Thoracic aorta (tissue), 2 donors: ENCODE data around the gene ATP9A. TPM values are rescaled to one million over a fixed set of nuclear protein-coding genes. Genes with fewer than 3 reads are reported as not detected.
"Not testable (repeated sequence)": the region's sequence is repeated elsewhere in the genome, so short reads cannot be mapped to it uniquely, and the experiment has no call there.

Experiments
- ATAC-seq: fragments of 150-250 bp; one replicate; pipeline ENCODE4 v1.8.0; 2017; ENCODE audit warnings: low read depth; ENCODE audit not compliant: insufficient number of reproducible peaks, low FRiP score
- DNase-seq: peaks from one replicate; pipeline ENCODE4 v3.0.0-alpha.2; 2020; ENCODE audit warnings: low spot score
- H3K27ac ChIP-seq, 2 donors: fragments of 200-600 bp; sonication (generic); 1 replicate in 1 of 2; 2 replicates in 1 of 2; pipeline ENCODE4 v1.5.1; 2016; ENCODE audit warnings: mild to moderate bottlenecking in 2 of 2, moderate library complexity in 2 of 2
- H3K27me3 ChIP-seq: fragments of 200-600 bp; sonication (generic); replicated peaks from 2 replicates; pipeline ENCODE4 v1.6.0; 2016; ENCODE audit warnings: mild to moderate bottlenecking; ENCODE audit not compliant: insufficient read depth
- H3K36me3 ChIP-seq: fragments of 200-600 bp; sonication (generic); one replicate; pipeline ENCODE4 v1.5.1; 2016
- H3K4me1 ChIP-seq, 2 donors: fragments of 200-600 bp; sonication (generic); 1 replicate in 1 of 2; 2 replicates in 1 of 2; pipeline versions ENCODE4 v1.5.1 to v1.6.0; 2016; ENCODE audit warnings: low read depth in 2 of 2, mild to moderate bottlenecking in 1 of 2; ENCODE audit not compliant: control insufficient read depth in 1 of 2
- H3K4me3 ChIP-seq: fragments of 200-600 bp; sonication (generic); 2 replicates; pipeline ENCODE4 v1.5.1; 2016; ENCODE audit warnings: mild to moderate bottlenecking
- H3K9me3 ChIP-seq: fragments of 200-600 bp; sonication (generic); 2 replicates; pipeline ENCODE4 v1.5.1; 2016
- CTCF ChIP-seq: fragments of 200-600 bp; sonication (generic); IDR thresholded peaks from one replicate; pipeline ENCODE4 v1.5.1; 2019; ENCODE audit warnings: antibody characterized with exemption
- total RNA-seq, 2 donors: library from RNA; depleted of rRNA; stranded (reverse); fragments of >200 nt; gene quantifications; one replicate each; pipeline versions ENCODE4 v1.1.0 to v1.2.3, GENCODE V29; 2016

Gene ATP9A, protein sequence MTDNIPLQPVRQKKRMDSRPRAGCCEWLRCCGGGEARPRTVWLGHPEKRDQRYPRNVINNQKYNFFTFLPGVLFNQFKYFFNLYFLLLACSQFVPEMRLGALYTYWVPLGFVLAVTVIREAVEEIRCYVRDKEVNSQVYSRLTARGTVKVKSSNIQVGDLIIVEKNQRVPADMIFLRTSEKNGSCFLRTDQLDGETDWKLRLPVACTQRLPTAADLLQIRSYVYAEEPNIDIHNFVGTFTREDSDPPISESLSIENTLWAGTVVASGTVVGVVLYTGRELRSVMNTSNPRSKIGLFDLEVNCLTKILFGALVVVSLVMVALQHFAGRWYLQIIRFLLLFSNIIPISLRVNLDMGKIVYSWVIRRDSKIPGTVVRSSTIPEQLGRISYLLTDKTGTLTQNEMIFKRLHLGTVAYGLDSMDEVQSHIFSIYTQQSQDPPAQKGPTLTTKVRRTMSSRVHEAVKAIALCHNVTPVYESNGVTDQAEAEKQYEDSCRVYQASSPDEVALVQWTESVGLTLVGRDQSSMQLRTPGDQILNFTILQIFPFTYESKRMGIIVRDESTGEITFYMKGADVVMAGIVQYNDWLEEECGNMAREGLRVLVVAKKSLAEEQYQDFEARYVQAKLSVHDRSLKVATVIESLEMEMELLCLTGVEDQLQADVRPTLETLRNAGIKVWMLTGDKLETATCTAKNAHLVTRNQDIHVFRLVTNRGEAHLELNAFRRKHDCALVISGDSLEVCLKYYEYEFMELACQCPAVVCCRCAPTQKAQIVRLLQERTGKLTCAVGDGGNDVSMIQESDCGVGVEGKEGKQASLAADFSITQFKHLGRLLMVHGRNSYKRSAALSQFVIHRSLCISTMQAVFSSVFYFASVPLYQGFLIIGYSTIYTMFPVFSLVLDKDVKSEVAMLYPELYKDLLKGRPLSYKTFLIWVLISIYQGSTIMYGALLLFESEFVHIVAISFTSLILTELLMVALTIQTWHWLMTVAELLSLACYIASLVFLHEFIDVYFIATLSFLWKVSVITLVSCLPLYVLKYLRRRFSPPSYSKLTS
- total RNA-seq, result 10 to 100 TPM; 54.4 TPM

- ATAC-seq, result no peak
- peak within 1 kb of the TSS; percentile 51 to 61 for H3K27ac ChIP-seq
- peak; percentile 7 for TF ChIP-seq CTCF
- peaks cover 0 to 4% of the 10 kb centered on the region in 2 donors for H3K4me1 ChIP-seq
- no peak for DNase-seq
- H3K27me3 ChIP-seq, result no peaks in the 10 kb centered on the region
- H3K4me3 ChIP-seq, result peak within 1 kb of the TSS; percentile 96
- H3K9me3 ChIP-seq, result no peaks in the 10 kb centered on the region
- H3K36me3 ChIP-seq, result no peaks in the 10 kb centered on the region
Measured at GRCh38 chr20:51767867-51768758, at the start of gene ATP9A. ATP9A (minus strand) TSS chr20:51768390; CDS start chr20:51768369, 21 bp downstream.

DNA sequence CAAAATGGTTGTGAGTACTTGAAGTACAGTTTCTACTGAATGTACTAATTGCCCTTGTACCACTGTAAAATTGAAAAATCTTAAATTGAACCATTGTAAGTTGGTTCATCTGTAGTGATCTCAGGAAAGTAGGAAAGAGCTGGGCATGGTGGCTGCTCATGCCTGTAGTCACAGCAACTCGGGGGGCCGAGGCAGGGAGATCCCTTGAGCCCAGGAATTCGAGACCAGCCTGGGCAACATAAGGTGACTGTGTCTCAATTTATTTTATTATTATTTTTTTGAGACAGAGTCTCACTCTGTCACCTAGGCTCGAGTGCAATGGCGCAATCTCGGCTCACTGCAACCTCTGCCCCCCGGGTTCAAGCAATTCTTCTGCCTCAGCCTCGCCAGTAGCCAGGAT is 48.7 kb upstream of the ATP9A start:
- not testable (repeated sequence) for H3K4me1 ChIP-seq, H3K27ac ChIP-seq, H3K27me3 ChIP-seq, H3K4me3 ChIP-seq, ATAC-seq, DNase-seq, H3K9me3 ChIP-seq, H3K36me3 ChIP-seq

DNA sequence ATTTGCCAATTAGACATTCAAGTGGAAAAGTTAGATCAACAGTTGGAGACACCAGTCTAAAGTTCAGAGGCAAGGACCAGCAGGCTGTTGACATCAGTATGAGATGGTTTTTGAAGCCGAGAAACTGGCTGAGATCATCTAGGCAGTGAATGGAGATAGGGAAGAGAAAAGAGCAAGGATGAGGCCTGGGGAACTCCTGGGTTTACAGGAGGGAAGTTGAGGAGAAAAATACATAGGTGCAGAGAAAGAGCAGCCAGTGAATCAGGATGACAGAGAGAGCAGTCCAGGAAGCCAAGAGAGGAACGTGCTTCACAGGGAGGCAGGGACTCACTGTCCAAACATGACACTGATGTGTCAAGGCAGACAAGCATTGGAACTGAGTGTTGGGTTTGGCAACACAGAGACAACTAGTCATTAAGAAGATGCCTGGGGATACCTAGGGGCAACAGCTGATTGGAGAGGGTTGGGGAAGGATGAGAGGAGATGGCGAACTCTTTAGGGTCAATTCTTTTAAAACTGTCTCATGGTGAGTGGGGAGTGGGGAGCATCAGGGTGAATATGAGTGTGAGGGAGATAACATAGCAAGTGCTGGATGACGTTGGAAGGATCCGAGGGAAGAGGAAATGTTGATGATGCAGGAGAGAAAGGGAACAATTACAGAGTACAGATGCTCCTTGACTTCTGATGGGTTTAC is 47.3 kb upstream of the ATP9A start:
- no peak for TF ChIP-seq CTCF
- ATAC-seq (no peak), DNase-seq (no peak)
- H3K27ac ChIP-seq, result no peak overlapping the region
- H3K9me3 ChIP-seq, result no peaks in the 10 kb centered on the region
- H3K4me3 ChIP-seq, result no peak overlapping the region
- no peaks in the 10 kb centered on the region for H3K36me3 ChIP-seq
- no peaks in the 10 kb centered on the region for H3K4me1 ChIP-seq
- no peaks in the 10 kb centered on the region for H3K27me3 ChIP-seq

- TF ChIP-seq CTCF, result no peak
- no peak overlapping the region for H3K27ac ChIP-seq
- no peaks in the 10 kb centered on the region for H3K36me3 ChIP-seq
- DNase-seq, result no peak
- no peaks in the 10 kb centered on the region for H3K9me3 ChIP-seq
- H3K4me3 ChIP-seq, result no peak overlapping the region
- no peak for ATAC-seq
- H3K4me1 ChIP-seq, result no peaks in the 10 kb centered on the region
- no peaks in the 10 kb centered on the region for H3K27me3 ChIP-seq
Measured at GRCh38 chr20:51812861-51813260, 44.7 kb upstream of the ATP9A start.
